SK-N-MC (cell line): ENCODE measurements around the gene GBE1.

Experiments used
- DNase-seq: peaks from one replicate; pipeline ENCODE4 v3.0.0-alpha.2; 2011; ENCODE audit warnings: low read depth, low spot score
- H3K27ac ChIP-seq: fragments of 200-600 bp; sonication (generic); 2 replicates; pipeline ENCODE4 v1.5.1; 2016; ENCODE audit warnings: mixed run types
- H3K36me3 ChIP-seq: fragments of 200-600 bp; sonication (generic); 2 replicates; pipeline ENCODE4 v1.6.1; 2017; ENCODE audit warnings: antibody characterized with exemption, low read length, mixed read lengths; ENCODE audit not compliant: insufficient read depth
- H3K4me3 ChIP-seq: fragments of 200-600 bp; sonication (generic); 2 replicates; pipeline ENCODE4 v1.5.1; 2016
- H3K9ac ChIP-seq: fragments of 200-600 bp; sonication (generic); 2 replicates; pipeline ENCODE4 v1.8.0; 2017; ENCODE audit warnings: mixed run types, mixed read lengths; ENCODE audit not compliant: insufficient read length
- H3K9me3 ChIP-seq: fragments of 200-600 bp; sonication (generic); 2 replicates; pipeline ENCODE4 v1.6.1; 2017; ENCODE audit warnings: low read depth, mild to moderate bottlenecking, antibody characterized with exemption, low read length, moderate library complexity, mixed read lengths
- EZH2 ChIP-seq: fragments of 200-600 bp; sonication (generic); IDR thresholded peaks from one replicate; pipeline ENCODE4 v1.6.1; 2017; ENCODE audit warnings: antibody characterized with exemption
- FOXP2 ChIP-seq: optimal IDR thresholded peaks from 2 replicates; pipeline ENCODE3; 2011; ENCODE audit warnings: mild to moderate bottlenecking, moderate library complexity; ENCODE audit not compliant: insufficient read depth; ENCODE audit errors: extremely low read length, control extremely low read depth
- POLR2AphosphoS5 ChIP-seq: IDR thresholded peaks from 2 replicates; pipeline ENCODE4 v1.6.1; 2012; ENCODE audit warnings: mild to moderate bottlenecking, low read depth, low read length, borderline replicate concordance

The GBE1 gene

DNA sequence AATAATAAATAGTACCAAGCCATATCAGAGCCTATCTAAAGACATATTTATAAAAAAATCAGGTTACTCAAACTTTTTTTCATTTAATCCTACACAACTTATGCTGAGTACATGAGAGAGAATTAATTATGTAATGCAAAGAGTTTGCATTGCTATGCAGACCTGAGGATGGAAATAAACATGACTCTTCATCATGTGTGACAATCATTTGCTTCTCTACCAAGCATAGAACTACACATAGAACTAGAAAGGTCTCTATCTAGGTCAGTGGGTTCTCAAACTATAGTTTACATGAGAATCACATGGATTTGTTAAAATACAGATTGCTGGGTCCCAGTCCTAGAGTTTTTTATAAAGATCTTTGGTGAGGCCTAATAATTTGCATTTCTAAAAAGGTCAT lies 86.8 kb downstream of the GBE1 start:
- no peaks in the 10 kb centered on the region for H3K36me3 ChIP-seq
- no peak overlapping the region for H3K4me3 ChIP-seq
- no peak overlapping the region for H3K27ac ChIP-seq
- DNase-seq = no peak
- TF ChIP-seq FOXP2 (no peak), EZH2 (no peak), POLR2AphosphoS5 (no peak)
- no peak overlapping the region for H3K9ac ChIP-seq
- H3K9me3 ChIP-seq = no peaks in the 10 kb centered on the region

DNA sequence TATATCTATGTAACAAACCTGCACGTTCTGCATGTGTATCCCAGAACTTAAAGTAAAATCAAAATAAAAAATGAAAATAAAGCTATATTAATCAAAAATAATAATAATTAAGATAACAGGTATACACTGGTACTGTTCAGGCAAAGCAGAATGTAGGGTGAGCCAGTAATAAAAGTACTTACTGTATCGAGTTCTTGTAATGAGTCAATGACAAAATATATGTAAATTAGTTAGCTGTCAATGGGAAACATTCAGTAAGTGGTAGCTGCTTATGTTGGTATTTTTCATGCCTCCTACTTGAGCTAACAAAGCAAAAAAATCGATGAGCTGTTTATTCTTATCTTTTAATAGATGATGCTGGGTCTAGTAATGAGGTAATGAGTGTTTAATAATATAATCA lies 93.2 kb downstream of the GBE1 start:
- Histone ChIP-seq H3K36me3 (no peaks in the 10 kb centered on the region), H3K4me3 (no peak overlapping the region), H3K9ac (no peak overlapping the region), H3K9me3 (no peaks in the 10 kb centered on the region), H3K27ac (no peak overlapping the region)
- TF ChIP-seq EZH2 (no peak), FOXP2 (no peak), POLR2AphosphoS5 (no peak)
- DNase-seq = no peak

- no peak for TF ChIP-seq POLR2AphosphoS5
- no peak for TF ChIP-seq EZH2
- no peak for TF ChIP-seq FOXP2
- Histone ChIP-seq H3K36me3 (no peaks in the 10 kb centered on the region), H3K27ac (no peak overlapping the region), H3K9me3 (no peaks in the 10 kb centered on the region), H3K4me3 (no peak overlapping the region), H3K9ac (no peak overlapping the region)
- DNase-seq = no peak
Observed at GRCh38 chr3:81666502-81667121, 94.8 kb downstream of the GBE1 start.

- H3K27ac ChIP-seq = no peak overlapping the region
- no peaks in the 10 kb centered on the region for H3K9me3 ChIP-seq
- TF ChIP-seq POLR2AphosphoS5 (no peak), FOXP2 (no peak), EZH2 (no peak)
- H3K9ac ChIP-seq = no peak overlapping the region
- H3K4me3 ChIP-seq = no peak overlapping the region
- DNase-seq = no peak
- no peaks in the 10 kb centered on the region for H3K36me3 ChIP-seq
Observed at GRCh38 chr3:81663114-81663513, 98.3 kb downstream of the GBE1 start.

DNA sequence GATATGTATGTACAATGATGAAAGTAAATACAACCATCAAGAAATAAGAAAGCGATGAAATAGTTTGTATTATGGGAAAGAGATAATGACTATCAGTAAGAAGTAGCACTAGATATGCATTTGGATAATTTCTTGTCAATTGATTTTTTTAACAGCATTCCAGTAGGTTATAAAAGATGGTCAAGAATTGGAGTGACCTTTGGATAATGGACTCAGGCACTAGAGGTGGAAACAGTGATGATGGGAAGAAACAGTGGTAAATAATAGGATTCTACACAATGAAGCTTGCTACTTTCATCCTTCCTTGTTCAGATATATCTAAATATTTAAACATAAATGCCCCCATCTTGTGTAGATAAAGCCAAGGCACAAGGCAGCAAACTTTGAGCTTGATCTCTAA lies 101.4 kb downstream of the GBE1 start:
- Histone ChIP-seq H3K4me3 (no peak overlapping the region), H3K36me3 (no peaks in the 10 kb centered on the region), H3K9me3 (no peaks in the 10 kb centered on the region), H3K27ac (no peak overlapping the region), H3K9ac (no peak overlapping the region)
- no peak for DNase-seq
- TF ChIP-seq FOXP2 (no peak), EZH2 (no peak), POLR2AphosphoS5 (no peak)

GRCh38 chr3:81658322-81658997 lies 103.0 kb downstream of the GBE1 start:
- no peak for TF ChIP-seq POLR2AphosphoS5
- H3K4me3 ChIP-seq = no peak overlapping the region
- no peak overlapping the region for H3K9ac ChIP-seq
- no peak for DNase-seq
- H3K9me3 ChIP-seq = no peaks in the 10 kb centered on the region
- no peak overlapping the region for H3K27ac ChIP-seq
- no peaks in the 10 kb centered on the region for H3K36me3 ChIP-seq

GRCh38 chr3:81651139-81651538 lies 110.3 kb downstream of the GBE1 start:
- Histone ChIP-seq H3K4me3 (no peak overlapping the region), H3K9ac (no peak overlapping the region), H3K27ac (no peak overlapping the region), H3K9me3 (no peaks in the 10 kb centered on the region), H3K36me3 (no peaks in the 10 kb centered on the region)
- TF ChIP-seq EZH2 (no peak), FOXP2 (no peak), POLR2AphosphoS5 (no peak)
- DNase-seq = no peak

GRCh38 chr3:81650187-81650586 lies 111.3 kb downstream of the GBE1 start:
- Histone ChIP-seq H3K9me3 (no peaks in the 10 kb centered on the region), H3K9ac (no peak overlapping the region), H3K27ac (no peak overlapping the region), H3K4me3 (no peak overlapping the region), H3K36me3 (no peaks in the 10 kb centered on the region)
- TF ChIP-seq EZH2 (no peak), POLR2AphosphoS5 (no peak), FOXP2 (no peak)
- DNase-seq = no peak

- H3K9ac ChIP-seq = no peak overlapping the region
- H3K9me3 ChIP-seq = no peaks in the 10 kb centered on the region
- TF ChIP-seq POLR2AphosphoS5 (no peak), FOXP2 (no peak), EZH2 (no peak)
- no peaks in the 10 kb centered on the region for H3K36me3 ChIP-seq
- no peak for DNase-seq
- no peak overlapping the region for H3K27ac ChIP-seq
- H3K4me3 ChIP-seq = no peak overlapping the region
Observed at GRCh38 chr3:81645248-81645647, 116.2 kb downstream of the GBE1 start.
